Neural progenitor cell (in vitro differentiated cells): Measurements from ENCODE around the gene SNAP29. TPM values are rescaled to one million over a fixed set of nuclear protein-coding genes. Genes with fewer than 3 reads are reported as not detected.
A peak's percentile ranks its signal among the peaks of the same experiment; 100 is the strongest.

Experiments
- DNase-seq: peaks from one replicate; pipeline ENCODE4 v3.0.0-alpha.2; 2016; ENCODE audit warnings: low spot score
- H2AFZ ChIP-seq: fragments of 200-600 bp; sonication (generic); replicated peaks from 2 replicates; pipeline ENCODE4 v1.6.1; 2016; ENCODE audit warnings: antibody characterized with exemption
- H3F3A ChIP-seq: fragments of 200-600 bp; sonication (generic); 2 replicates; pipeline ENCODE4 v1.6.1; 2016; ENCODE audit warnings: antibody characterized with exemption, low read depth
- H3K27ac ChIP-seq: fragments of 200-600 bp; sonication (generic); 2 replicates; pipeline ENCODE4 v1.5.1; 2016; ENCODE audit warnings: mild to moderate bottlenecking
- H3K27me3 ChIP-seq: fragments of 200-600 bp; sonication (generic); 2 replicates; pipeline ENCODE4 v1.6.1; 2016; ENCODE audit warnings: mild to moderate bottlenecking, moderate library complexity
- H3K36me3 ChIP-seq: fragments of 200-600 bp; sonication (generic); 2 replicates; pipeline ENCODE4 v1.5.1; 2016
- H3K4me1 ChIP-seq: fragments of 200-600 bp; sonication (generic); 2 replicates; pipeline ENCODE4 v1.6.1; 2016; ENCODE audit warnings: mixed run types
- H3K4me2 ChIP-seq: fragments of 200-600 bp; sonication (generic); 2 replicates; pipeline ENCODE4 v1.6.1; 2016
- H3K4me3 ChIP-seq: fragments of 200-600 bp; sonication (generic); 2 replicates; pipeline ENCODE4 v1.5.1; 2016
- H3K79me2 ChIP-seq: fragments of 200-600 bp; sonication (generic); 2 replicates; pipeline ENCODE4 v1.6.1; 2016; ENCODE audit warnings: low read depth
- H3K9ac ChIP-seq: fragments of 200-600 bp; sonication (generic); 2 replicates; pipeline ENCODE4 v1.6.1; 2016
- H3K9me3 ChIP-seq: fragments of 200-600 bp; sonication (generic); 2 replicates; pipeline ENCODE4 v1.5.1; 2016; ENCODE audit warnings: low read depth
- H4K20me1 ChIP-seq: fragments of 200-600 bp; sonication (generic); 2 replicates; pipeline ENCODE4 v1.6.1; 2016; ENCODE audit warnings: low read depth
- H3K27ac Mint-ChIP-seq: 3 replicates; pipeline ENCODE4 v1.8.0; 2021; ENCODE audit warnings: mixed read lengths
- H3K27me3 Mint-ChIP-seq: 2 replicates; pipeline ENCODE4 v1.8.0; 2022; ENCODE audit warnings: low read depth, mild to moderate bottlenecking, inconsistent platforms, moderate library complexity, mixed read lengths; ENCODE audit not compliant: insufficient read depth
- H3K36me3 Mint-ChIP-seq: 3 replicates; pipeline ENCODE4 v1.8.0; 2021; ENCODE audit warnings: mixed read lengths
- H3K4me1 Mint-ChIP-seq: 3 replicates; pipeline ENCODE4 v1.8.0; 2021; ENCODE audit warnings: mixed read lengths
- H3K4me3 Mint-ChIP-seq: 3 replicates; pipeline ENCODE4 v1.8.0; 2021; ENCODE audit warnings: mild to moderate bottlenecking, moderate library complexity, mixed read lengths
- H3K9me3 Mint-ChIP-seq: 3 replicates; pipeline ENCODE4 v1.8.0; 2020; ENCODE audit warnings: mixed read lengths
- EZH2 ChIP-seq: fragments of 200-600 bp; sonication (generic); IDR thresholded peaks from 2 replicates; pipeline ENCODE4 v1.6.1; 2017; ENCODE audit warnings: antibody characterized with exemption, mild to moderate bottlenecking, moderate library complexity
- EZH2phosphoT487 ChIP-seq: fragments of 200-600 bp; sonication (generic); IDR thresholded peaks from 2 replicates; pipeline ENCODE4 v1.6.1; 2017; ENCODE audit warnings: antibody characterized with exemption
- total RNA-seq: library from RNA; depleted of rRNA; stranded (reverse); fragments of >200 nt; gene quantifications from 2 replicates; pipeline ENCODE4 v1.2.3, GENCODE V29; 2015; ENCODE audit warnings: low replicate concordance
- TF ChIP-seq, protein P1 (sequence below): fragments of 200-600 bp; sonication (generic); IDR thresholded peaks from 2 replicates; pipeline ENCODE4 v1.5.1; 2017; ENCODE audit warnings: antibody characterized with exemption, mild to moderate bottlenecking

SNAP29 gene
- total RNA-seq, 1 donor from 2014 or later = 5.6 TPM

DNA sequence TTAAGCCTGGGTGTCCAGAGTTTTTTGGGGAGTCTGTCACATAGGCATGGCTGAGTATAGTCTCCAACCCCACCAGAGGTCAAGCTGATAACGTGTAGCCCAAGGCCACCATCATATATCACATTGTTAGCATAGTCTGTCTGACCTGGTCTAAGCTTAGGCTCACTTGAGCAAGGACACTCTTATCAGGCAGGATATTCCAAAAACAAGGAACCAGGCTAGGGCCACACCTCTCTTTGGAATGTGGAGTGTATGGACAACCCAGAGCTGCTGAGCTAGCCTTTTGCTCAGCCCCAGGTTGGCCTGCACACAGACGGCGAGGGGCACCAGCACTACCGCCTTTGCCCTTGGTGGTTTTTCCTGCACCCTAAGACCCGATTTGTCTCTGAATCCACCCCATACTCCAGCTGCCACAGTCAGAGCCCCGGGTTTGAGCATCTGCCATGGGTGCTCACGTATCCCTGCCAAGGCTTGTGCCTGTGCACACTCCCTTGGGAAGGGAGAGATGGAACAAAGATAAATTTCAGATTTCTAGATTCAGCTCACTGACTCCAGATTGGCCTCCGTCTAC is 7.2 kb downstream of the SNAP29 start:
- no peak overlapping the region for H3K27ac Mint-ChIP-seq

DNA sequence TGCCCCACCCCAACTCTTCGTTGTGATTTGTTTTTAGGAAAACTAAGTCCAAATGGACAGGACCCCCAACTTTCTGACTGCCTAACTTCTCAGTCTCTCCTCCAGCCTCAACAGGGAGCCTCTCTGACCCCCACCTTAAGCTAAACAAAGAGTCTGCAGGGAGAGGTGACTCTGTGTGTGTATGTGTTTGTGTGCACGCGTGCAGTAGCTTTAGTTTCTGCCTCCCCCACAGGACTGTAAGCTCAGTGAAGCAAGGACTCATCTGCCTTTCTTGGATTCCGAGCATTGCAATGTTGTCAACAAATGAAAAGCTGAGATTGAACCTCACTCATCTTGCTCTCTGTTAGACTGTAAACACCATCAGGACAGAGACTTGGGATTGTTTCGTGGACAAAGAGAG is 7.9 kb downstream of the SNAP29 start:
- H3K4me3 ChIP-seq = no peak overlapping the region
- Mint-ChIP-seq H3K4me1 (peaks cover 6% of the 10 kb centered on the region), H3K27me3 (no peaks in the 10 kb centered on the region), H3K36me3 (peaks cover 4% of the 10 kb centered on the region), H3K27ac (no peak overlapping the region), H3K4me3 (no peak overlapping the region), H3K9me3 (no peaks in the 10 kb centered on the region)
- peaks cover 3% of the 10 kb centered on the region for H3K4me1 ChIP-seq
- H2AFZ ChIP-seq = no peak overlapping the region
- no peak overlapping the region for H3K4me2 ChIP-seq
- H3K36me3 ChIP-seq = no peaks in the 10 kb centered on the region
- H4K20me1 ChIP-seq = no peaks in the 10 kb centered on the region
- no peak for DNase-seq
- no peak overlapping the region for H3K9ac ChIP-seq
- H3K79me2 ChIP-seq = no peaks in the 10 kb centered on the region
- H3K9me3 ChIP-seq = no peaks in the 10 kb centered on the region
- no peak for TF ChIP-seq EZH2phosphoT487
- TF ChIP-seq, protein P1, sequence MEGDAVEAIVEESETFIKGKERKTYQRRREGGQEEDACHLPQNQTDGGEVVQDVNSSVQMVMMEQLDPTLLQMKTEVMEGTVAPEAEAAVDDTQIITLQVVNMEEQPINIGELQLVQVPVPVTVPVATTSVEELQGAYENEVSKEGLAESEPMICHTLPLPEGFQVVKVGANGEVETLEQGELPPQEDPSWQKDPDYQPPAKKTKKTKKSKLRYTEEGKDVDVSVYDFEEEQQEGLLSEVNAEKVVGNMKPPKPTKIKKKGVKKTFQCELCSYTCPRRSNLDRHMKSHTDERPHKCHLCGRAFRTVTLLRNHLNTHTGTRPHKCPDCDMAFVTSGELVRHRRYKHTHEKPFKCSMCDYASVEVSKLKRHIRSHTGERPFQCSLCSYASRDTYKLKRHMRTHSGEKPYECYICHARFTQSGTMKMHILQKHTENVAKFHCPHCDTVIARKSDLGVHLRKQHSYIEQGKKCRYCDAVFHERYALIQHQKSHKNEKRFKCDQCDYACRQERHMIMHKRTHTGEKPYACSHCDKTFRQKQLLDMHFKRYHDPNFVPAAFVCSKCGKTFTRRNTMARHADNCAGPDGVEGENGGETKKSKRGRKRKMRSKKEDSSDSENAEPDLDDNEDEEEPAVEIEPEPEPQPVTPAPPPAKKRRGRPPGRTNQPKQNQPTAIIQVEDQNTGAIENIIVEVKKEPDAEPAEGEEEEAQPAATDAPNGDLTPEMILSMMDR = no peak
- no peak for TF ChIP-seq EZH2
- no peak overlapping the region for H3K27ac ChIP-seq
- H3K27me3 ChIP-seq = no peaks in the 10 kb centered on the region
- no peaks in the 10 kb centered on the region for H3F3A ChIP-seq

More for the DNA sequence above, 7.2 kb downstream of the SNAP29 start:
- Histone ChIP-seq H3K36me3 (no peaks in the 10 kb centered on the region), H3K27ac (no peak overlapping the region), H3K9me3 (no peaks in the 10 kb centered on the region), H3K27me3 (no peaks in the 10 kb centered on the region), H4K20me1 (no peaks in the 10 kb centered on the region), H3K4me2 (no peak overlapping the region), H2AFZ (no peak overlapping the region), H3K4me3 (no peak overlapping the region), H3K79me2 (no peaks in the 10 kb centered on the region), H3K4me1 (peaks cover 3% of the 10 kb centered on the region), H3K9ac (no peak overlapping the region), H3F3A (no peaks in the 10 kb centered on the region)
- Mint-ChIP-seq H3K36me3 (peaks cover 4% of the 10 kb centered on the region), H3K9me3 (no peaks in the 10 kb centered on the region), H3K4me1 (peaks cover 6% of the 10 kb centered on the region), H3K27me3 (no peaks in the 10 kb centered on the region), H3K4me3 (no peak overlapping the region)
- no peak for TF ChIP-seq EZH2phosphoT487
- TF ChIP-seq, protein P1 = no peak
- no peak for TF ChIP-seq EZH2
- DNase-seq = no peak

- H3K4me2 ChIP-seq = no peak overlapping the region
- no peak overlapping the region for H3K4me3 Mint-ChIP-seq
- H3F3A ChIP-seq = no peaks in the 10 kb centered on the region
These were observed 8.6 kb downstream of the SNAP29 start for GRCh38 chr22:20867179-20868024.

More at GRCh38 chr22:20867179-20868024, 8.6 kb downstream of the SNAP29 start:
- peak overlapping the region; percentile 81 for H3K27ac Mint-ChIP-seq
- Histone ChIP-seq H3K9ac (no peak overlapping the region), H2AFZ (no peak overlapping the region), H3K79me2 (no peaks in the 10 kb centered on the region), H3K36me3 (no peaks in the 10 kb centered on the region), H3K4me3 (no peak overlapping the region), H3K27me3 (no peaks in the 10 kb centered on the region), H3K27ac (no peak overlapping the region), H4K20me1 (no peaks in the 10 kb centered on the region), H3K4me1 (peaks cover 3% of the 10 kb centered on the region), H3K9me3 (no peaks in the 10 kb centered on the region)
- peaks cover 6% of the 10 kb centered on the region for H3K4me1 Mint-ChIP-seq
- no peaks in the 10 kb centered on the region for H3K27me3 Mint-ChIP-seq
- DNase-seq = no peak
- peaks cover 4% of the 10 kb centered on the region for H3K36me3 Mint-ChIP-seq
- TF ChIP-seq EZH2phosphoT487 (no peak), EZH2 (no peak)
- TF ChIP-seq, protein P1 = no peak
- H3K9me3 Mint-ChIP-seq = no peaks in the 10 kb centered on the region
